SK-N-SH (cell line): ENCODE measurements around the gene SUSD3. TPM values are rescaled to one million over a fixed set of nuclear protein-coding genes. Genes with fewer than 3 reads are reported as not detected.
A peak's percentile ranks its signal among the peaks of the same experiment; 100 is the strongest.

ENCODE experiments used
- CTCF ChIA-PET: fragments of 300-600, 350-600 bp; formaldehyde crosslinking; extraction: SDS; loops from one replicate; lab custom pipeline; 2021; lab: Yijun Ruan, JAX
- POLR2A ChIA-PET: fragments of 350-600 bp; sonication (Branson Sonifier 250); formaldehyde crosslinking; extraction: SDS; loops from one replicate; lab custom pipeline; 2020; ENCODE audit warnings: antibody characterized with exemption, inconsistent platforms; lab: Yijun Ruan, JAX
- DNase-seq: peaks from one replicate; pipeline ENCODE4 v3.0.0; 2012
- H2AFZ ChIP-seq: fragments of 200-600 bp; sonication (generic); 2 replicates; pipeline ENCODE4 v1.8.1; 2016; ENCODE audit warnings: antibody characterized with exemption, mild to moderate bottlenecking, low read depth
- H3F3A ChIP-seq: fragments of 200-600 bp; sonication (generic); replicated peaks from 2 replicates; pipeline ENCODE3; 2016; ENCODE audit warnings: antibody characterized with exemption, mild to moderate bottlenecking; ENCODE audit not compliant: insufficient read depth
- H3K27ac ChIP-seq, 2 experiments: fragments of 200-500 bp in 1 of 2; fragments of 200-600 bp in 1 of 2; sonication (Bioruptor generic) in 1 of 2; sonication (generic), shearing (Covaris generic) in 1 of 2; 2 replicates each; pipeline versions ENCODE4 v1.5.1 to v1.6.1; 2014 to 2016; ENCODE audit warnings: low read depth in 2 of 2, inconsistent platforms in 1 of 2, low read length in 1 of 2, mild to moderate bottlenecking in 1 of 2, mixed read lengths in 1 of 2
- H3K27me3 ChIP-seq: fragments of 200-600 bp; sonication (generic), shearing (Covaris generic); 2 replicates; pipeline ENCODE4 v1.6.1; 2016; ENCODE audit warnings: mixed run types; ENCODE audit not compliant: insufficient read depth
- H3K36me3 ChIP-seq, 2 experiments: fragments of 200-500 bp in 1 of 2; fragments of 200-600 bp in 1 of 2; sonication (Bioruptor generic) in 1 of 2; sonication (generic) in 1 of 2; replicated peaks in 1 of 2; 2 replicates each; pipeline versions ENCODE3 to v1.5.1; 2014 to 2016; ENCODE audit warnings: low read length in 1 of 2, mild to moderate bottlenecking in 1 of 2; ENCODE audit not compliant: insufficient read depth in 2 of 2, control insufficient read depth in 1 of 2
- H3K4me1 ChIP-seq, 2 experiments: fragments of 200-500 bp in 1 of 2; fragments of 200-600 bp in 1 of 2; sonication (Bioruptor generic) in 1 of 2; sonication (generic), shearing (Covaris generic) in 1 of 2; 2 replicates each; pipeline versions ENCODE4 v1.5.1 to v1.6.1; 2014 to 2016; ENCODE audit warnings: low read depth in 1 of 2, low read length in 1 of 2, mixed run types in 1 of 2; ENCODE audit not compliant: insufficient read depth in 2 of 2, control insufficient read depth in 1 of 2
- H3K4me2 ChIP-seq: fragments of 200-600 bp; sonication (generic), shearing (Covaris generic); 2 replicates; pipeline ENCODE4 v1.6.1; 2017; ENCODE audit warnings: mixed run types
- H3K4me3 ChIP-seq, 2 experiments: fragments of 200-500 bp in 1 of 2; fragments of 200-600 bp in 1 of 2; sonication (Bioruptor generic) in 1 of 2; sonication (generic), shearing (Covaris generic) in 1 of 2; 2 replicates each; pipeline versions ENCODE4 v1.5.1 to v1.8.1; 2014 to 2016; ENCODE audit warnings: low read depth in 2 of 2, inconsistent platforms in 1 of 2, low read length in 1 of 2, mild to moderate bottlenecking in 1 of 2, mixed read lengths in 1 of 2, moderate library complexity in 1 of 2
- H3K79me2 ChIP-seq: fragments of 200-600 bp; sonication (generic); 2 replicates; pipeline ENCODE4 v1.8.1; 2017; ENCODE audit warnings: mild to moderate bottlenecking; ENCODE audit not compliant: insufficient read depth
- H3K9ac ChIP-seq: fragments of 200-600 bp; sonication (generic); 2 replicates; pipeline ENCODE4 v1.6.1; 2017; ENCODE audit warnings: mixed run types
- H3K9me2 ChIP-seq: fragments of 200-600 bp; sonication (generic); 2 replicates; pipeline ENCODE4 v1.6.1; 2017; ENCODE audit warnings: mixed run types
- H3K9me3 ChIP-seq: fragments of 200-600 bp; sonication (generic); 2 replicates; pipeline ENCODE4 v1.6.1; 2017; ENCODE audit warnings: mixed run types, mild to moderate bottlenecking, moderate library complexity
- H4K20me1 ChIP-seq: fragments of 200-600 bp; sonication (generic); 2 replicates; pipeline ENCODE4 v1.6.1; 2017; ENCODE audit warnings: mild to moderate bottlenecking, mixed run types; ENCODE audit not compliant: insufficient read depth
- EP300 ChIP-seq, 2 experiments: IDR thresholded peaks; 2 replicates each; pipeline versions ENCODE4 v1.4.0 to v1.6.1; 2012; ENCODE audit warnings: borderline replicate concordance in 1 of 2, low read depth in 1 of 2, low read length in 1 of 2
- FOXJ3 ChIP-seq: sonication (generic); formaldehyde crosslinking; IDR thresholded peaks from 2 replicates; pipeline ENCODE4 v1.5.1; 2020; ENCODE audit warnings: mild to moderate bottlenecking, missing genetic modification reagents
- FOXM1 ChIP-seq: IDR thresholded peaks from 2 replicates; pipeline ENCODE4 v1.4.0; 2012; ENCODE audit warnings: low read depth, mild to moderate bottlenecking
- GATA2 ChIP-seq: sonication (generic); formaldehyde crosslinking; IDR thresholded peaks from 2 replicates; pipeline ENCODE4 v1.5.0; 2020; ENCODE audit warnings: mild to moderate bottlenecking, missing genetic modification reagents
- MEF2A ChIP-seq: IDR thresholded peaks from 2 replicates; pipeline ENCODE4 v1.4.0; 2012; ENCODE audit warnings: low read depth, borderline replicate concordance
- RAD21 ChIP-seq: IDR thresholded peaks from 2 replicates; pipeline ENCODE4 v1.6.1; 2012; ENCODE audit warnings: mild to moderate bottlenecking, low read length
- RCOR1 ChIP-seq: fragments of 150-350 bp; IDR thresholded peaks from 2 replicates; pipeline ENCODE4 v1.6.1; 2017; ENCODE audit warnings: antibody characterized with exemption, low read length
- RFX5 ChIP-seq: IDR thresholded peaks from 2 replicates; pipeline ENCODE4 v1.6.1; 2012; ENCODE audit warnings: mild to moderate bottlenecking, improper control_type of control experiment, low read length
- SIN3A ChIP-seq: IDR thresholded peaks from 2 replicates; pipeline ENCODE4 v1.6.1; 2012; ENCODE audit warnings: low read depth, mild to moderate bottlenecking, low read length, moderate library complexity, borderline replicate concordance
- TAF1 ChIP-seq: IDR thresholded peaks from 2 replicates; pipeline ENCODE4 v1.6.1; 2012; ENCODE audit warnings: low read depth, mild to moderate bottlenecking, low read length, moderate library complexity, borderline replicate concordance
- TEAD4 ChIP-seq: IDR thresholded peaks from 2 replicates; pipeline ENCODE4 v1.4.0; 2012; ENCODE audit warnings: mild to moderate bottlenecking, borderline replicate concordance; ENCODE audit not compliant: insufficient read depth
- USF1 ChIP-seq: IDR thresholded peaks from 2 replicates; pipeline ENCODE4 v1.4.0; 2012; ENCODE audit warnings: low read depth, borderline replicate concordance
- YY1 ChIP-seq: IDR thresholded peaks from 2 replicates; pipeline ENCODE4 v1.4.0; 2012; ENCODE audit warnings: low read depth, mild to moderate bottlenecking
- WGBS: methylation state at CpG from one replicate; pipeline ENCODE4 v1.1.6; 2017; ENCODE audit warnings: low lambda C conversion rate; 5-methylcytosine and 5-hydroxymethylcytosine counted together
- polyA plus RNA-seq, 3 experiments: library from polyadenylated mRNA; depleted of rRNA; stranded (reverse); fragments of >200 nt; gene quantifications; 2 replicates each; pipeline ENCODE4 v1.2.3, GENCODE V29; 2012

SUSD3 gene
- polyA plus RNA-seq, 1 of the 3 experiments (the other 2 are of a cell fraction), result 0.49 TPM

GRCh38 chr9:93009337-93010015 lies 49.0 kb upstream of the SUSD3 start (continued):
- TF ChIP-seq USF1, result no peak
- no peak for TF ChIP-seq EP300 (IDR thresholded peaks at IDR 0.05; ENCODE audit: borderline replicate concordance in 1 of 2, low read depth in 1 of 2, low read length in 1 of 2)
- no peak for TF ChIP-seq RCOR1
- no peak for TF ChIP-seq TEAD4
- TF ChIP-seq FOXM1, result no peak

DNA sequence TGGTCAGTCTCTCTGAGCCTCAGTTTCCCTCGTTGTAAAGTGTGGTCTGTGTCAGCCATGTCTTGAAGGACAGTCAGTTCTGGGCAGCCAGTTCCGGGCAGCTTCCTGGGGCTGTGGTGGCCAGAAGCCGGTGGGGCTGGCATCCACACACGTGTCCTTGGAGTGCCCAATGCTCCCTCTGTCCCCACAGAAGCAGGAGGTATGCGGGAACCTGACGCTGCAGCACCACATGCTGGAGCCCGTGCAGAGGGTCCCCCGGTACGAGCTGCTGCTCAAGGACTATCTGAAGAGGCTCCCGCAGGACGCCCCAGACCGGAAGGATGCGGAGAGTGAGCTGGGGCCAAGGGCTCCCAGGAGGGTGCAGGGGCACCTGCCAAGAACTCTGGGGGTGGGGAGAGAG lies 48.4 kb upstream of the SUSD3 start:
- Histone ChIP-seq H3K9ac (no peak overlapping the region), H3K4me2 (no peak overlapping the region), H3K27me3 (no peaks in the 10 kb centered on the region)
- POLR2A ChIA-PET, result no interaction called here
- no peak for TF ChIP-seq EP300 (IDR thresholded peaks at IDR 0.05; ENCODE audit: borderline replicate concordance in 1 of 2, low read depth in 1 of 2, low read length in 1 of 2)
- no peak for TF ChIP-seq YY1
- no peak for TF ChIP-seq SIN3A
- no peak for TF ChIP-seq FOXJ3 (CRISPR knock-in tag)
- no peak for TF ChIP-seq RAD21
- TF ChIP-seq TEAD4, result no peak
- TF ChIP-seq, all 33 proteins: peak for 0
- H3K9me3 ChIP-seq, result no peaks in the 10 kb centered on the region
- H3K4me3 ChIP-seq, result no peak overlapping the region
- H3K36me3 ChIP-seq, result no peaks in the 10 kb centered on the region
- H2AFZ ChIP-seq, result no peak overlapping the region
- H3K27ac ChIP-seq, result no peak overlapping the region
- H3K9me2 ChIP-seq, result no peaks in the 10 kb centered on the region
- CTCF ChIA-PET, result interaction anchor here (1.0 to 1.3 kb wide), 3 partner anchors 14 to 99 kb away, joined by 3 read pairs; no protein-coding TSS in a partner anchor
- H4K20me1 ChIP-seq, result no peaks in the 10 kb centered on the region
- H3K79me2 ChIP-seq, result no peaks in the 10 kb centered on the region
- 70% methylated on average over 9 of the region's 13 CpGs for WGBS
- H3K4me1 ChIP-seq, result peaks cover 0 to 20% of the 10 kb centered on the region in 2 experiments; a peak in 1 of 4 replicates
- peak; percentile 8 for DNase-seq
- no peaks in the 10 kb centered on the region for H3F3A ChIP-seq

DNA sequence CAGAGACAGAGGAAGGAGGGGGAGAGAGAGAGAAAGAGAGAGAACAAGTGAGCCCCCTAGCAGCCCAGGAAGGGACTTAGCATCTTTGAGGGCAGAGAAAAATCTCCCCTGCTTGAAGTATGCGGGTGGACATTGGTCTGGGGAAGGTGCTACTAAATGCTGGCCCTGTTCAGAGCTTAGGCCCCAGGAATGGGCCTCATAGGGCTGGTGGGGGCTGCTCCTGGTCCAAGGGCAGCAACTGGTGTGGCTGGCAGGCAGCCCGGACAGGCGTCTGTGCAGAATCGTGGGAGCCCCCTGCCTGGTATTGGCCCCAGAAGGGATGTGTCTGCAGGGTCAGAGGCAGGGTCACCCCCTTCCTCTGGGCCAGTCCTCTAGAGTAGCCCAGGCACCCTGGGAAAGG lies 47.8 kb upstream of the SUSD3 start:
- no peak overlapping the region for H3K4me2 ChIP-seq
- H3K27ac ChIP-seq, result peak overlapping the region in 1 of 2 experiments; percentile 25; a peak in 1 of 4 replicates
- WGBS, result 50% methylated on average over 1 of the region's 4 CpGs
- H3K79me2 ChIP-seq, result no peaks in the 10 kb centered on the region
- H3K9me3 ChIP-seq, result no peaks in the 10 kb centered on the region
- peak; percentile 54 for DNase-seq
- TF ChIP-seq TAF1 (no peak), GATA2 (CRISPR knock-in tag) (no peak), MEF2A (no peak), RFX5 (no peak), YY1 (no peak)
- no peaks in the 10 kb centered on the region for H3F3A ChIP-seq
- H4K20me1 ChIP-seq, result no peaks in the 10 kb centered on the region
- no peak overlapping the region for H2AFZ ChIP-seq
- H3K9me2 ChIP-seq, result no peaks in the 10 kb centered on the region
- no peak overlapping the region for H3K9ac ChIP-seq
- no peaks in the 10 kb centered on the region for H3K27me3 ChIP-seq
- H3K4me3 ChIP-seq, result no peak overlapping the region
- POLR2A ChIA-PET, result no interaction called here
- CTCF ChIA-PET, result interaction anchor here (1.0 to 1.2 kb wide), 2 partner anchors 13 to 98 kb away, joined by 3 read pairs; no protein-coding TSS in a partner anchor
- H3K4me1 ChIP-seq, result peaks cover 0 to 20% of the 10 kb centered on the region in 2 experiments; a peak in 1 of 4 replicates
- no peaks in the 10 kb centered on the region for H3K36me3 ChIP-seq
